ENCODE measurements around the gene LYRM2.

DNA sequence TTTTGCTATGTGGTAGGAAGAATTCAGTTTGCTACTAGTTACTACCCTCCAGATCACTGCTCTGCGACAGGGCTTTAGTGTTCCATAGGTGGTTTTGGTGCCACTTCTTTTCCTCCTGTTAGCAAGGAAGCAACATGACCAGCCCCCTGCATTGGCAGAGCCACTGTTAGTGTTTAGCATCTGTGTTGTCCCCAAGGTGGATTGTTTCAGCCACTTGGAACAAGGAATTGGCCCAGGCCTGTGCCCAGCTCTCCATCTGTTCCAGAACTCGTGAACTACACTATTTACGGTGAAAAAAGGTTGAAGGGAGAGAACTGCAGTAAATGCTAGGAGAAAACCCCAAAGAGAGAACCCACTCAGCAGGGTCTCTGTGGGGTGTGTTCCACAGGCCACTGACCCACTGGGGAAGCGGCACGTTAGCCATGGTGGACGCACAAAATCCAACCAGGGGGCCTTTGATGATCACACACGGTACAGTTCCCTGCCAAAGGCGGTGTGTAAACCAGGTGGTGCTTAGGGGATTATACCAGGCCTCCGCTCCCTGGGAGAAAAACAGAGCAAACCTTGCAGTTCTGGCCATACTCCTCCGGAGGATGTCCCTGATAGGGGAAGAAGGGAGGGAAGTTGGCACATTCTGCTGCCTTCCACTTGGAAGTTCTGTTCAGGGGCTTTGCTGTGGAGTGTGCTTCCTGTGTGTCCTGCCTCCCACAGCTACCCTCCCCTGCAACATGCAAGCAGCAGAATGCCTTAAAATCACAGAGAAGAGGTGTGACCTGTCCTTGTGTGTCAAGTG lies 72.3 kb downstream of the LYRM2 start:
- TF ChIP-seq, protein P1, sequence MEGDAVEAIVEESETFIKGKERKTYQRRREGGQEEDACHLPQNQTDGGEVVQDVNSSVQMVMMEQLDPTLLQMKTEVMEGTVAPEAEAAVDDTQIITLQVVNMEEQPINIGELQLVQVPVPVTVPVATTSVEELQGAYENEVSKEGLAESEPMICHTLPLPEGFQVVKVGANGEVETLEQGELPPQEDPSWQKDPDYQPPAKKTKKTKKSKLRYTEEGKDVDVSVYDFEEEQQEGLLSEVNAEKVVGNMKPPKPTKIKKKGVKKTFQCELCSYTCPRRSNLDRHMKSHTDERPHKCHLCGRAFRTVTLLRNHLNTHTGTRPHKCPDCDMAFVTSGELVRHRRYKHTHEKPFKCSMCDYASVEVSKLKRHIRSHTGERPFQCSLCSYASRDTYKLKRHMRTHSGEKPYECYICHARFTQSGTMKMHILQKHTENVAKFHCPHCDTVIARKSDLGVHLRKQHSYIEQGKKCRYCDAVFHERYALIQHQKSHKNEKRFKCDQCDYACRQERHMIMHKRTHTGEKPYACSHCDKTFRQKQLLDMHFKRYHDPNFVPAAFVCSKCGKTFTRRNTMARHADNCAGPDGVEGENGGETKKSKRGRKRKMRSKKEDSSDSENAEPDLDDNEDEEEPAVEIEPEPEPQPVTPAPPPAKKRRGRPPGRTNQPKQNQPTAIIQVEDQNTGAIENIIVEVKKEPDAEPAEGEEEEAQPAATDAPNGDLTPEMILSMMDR (conservative IDR thresholded peaks at IDR 0.05; ENCODE audit: low read depth, low read length) = no peak
- no peak for TF ChIP-seq EZH2 (IDR thresholded peaks at IDR 0.05; ENCODE audit: low read length, unreplicated experiment)

Measured in PC-3 (cell line).